ENCODE data around the gene HFE.

GRCh38 chr6:26116267-26116666 is 29.0 kb downstream of the HFE start:
- no peak for TF ChIP-seq CTCF (IDR thresholded peaks at IDR 0.05; ENCODE audit: low read depth, low read length)
- TF ChIP-seq EZH2phosphoT487 (IDR thresholded peaks at IDR 0.05; ENCODE audit: low read depth) = no peak
